GM23338 (cell line): Measurements from ENCODE around the gene FCRL3. TPM values are rescaled to one million over a fixed set of nuclear protein-coding genes. Genes with fewer than 3 reads are reported as not detected.
"Not testable (repeated sequence)": the region's sequence is repeated elsewhere in the genome, so short reads cannot be mapped to it uniquely, and the experiment has no call there.

Experiments
- ATAC-seq: fragments of 200-7000 bp; cut with Tn5 transposase; 3 replicates; pipeline ENCODE4 v1.9.1; 2020
- DNase-seq: peaks from one replicate; pipeline ENCODE4 v3.0.0-alpha.2; 2015; ENCODE audit warnings: low spot score
- H2AFZ ChIP-seq: fragments of 200-600 bp; sonication (generic); 2 replicates; pipeline ENCODE4 v1.8.0; 2016; ENCODE audit warnings: antibody characterized with exemption, mild to moderate bottlenecking, moderate library complexity
- H3F3A ChIP-seq: fragments of 200-600 bp; sonication (generic); replicated peaks from 2 replicates; pipeline ENCODE4 v1.8.0; 2017; ENCODE audit warnings: antibody characterized with exemption, mixed run types, low read depth
- H3K27ac ChIP-seq: fragments of 200-600 bp; sonication (generic); 2 replicates; pipeline ENCODE4 v1.6.1; 2016; ENCODE audit warnings: low read depth
- H3K27me3 ChIP-seq: fragments of 200-600 bp; sonication (generic); 2 replicates; pipeline ENCODE4 v1.8.0; 2016; ENCODE audit warnings: mild to moderate bottlenecking, mixed run types, moderate library complexity; ENCODE audit not compliant: insufficient read depth
- H3K36me3 ChIP-seq: fragments of 200-600 bp; sonication (generic); 2 replicates; pipeline ENCODE4 v1.8.0; 2016; ENCODE audit warnings: mild to moderate bottlenecking; ENCODE audit not compliant: insufficient read depth
- H3K4me1 ChIP-seq: fragments of 200-600 bp; sonication (generic); 2 replicates; pipeline ENCODE4 v1.8.0; 2016; ENCODE audit warnings: mild to moderate bottlenecking, moderate library complexity; ENCODE audit not compliant: insufficient read depth
- H3K4me2 ChIP-seq: fragments of 200-600 bp; sonication (generic); 2 replicates; pipeline ENCODE4 v1.7.1; 2017; ENCODE audit warnings: mixed run types
- H3K4me3 ChIP-seq: fragments of 200-600 bp; sonication (generic); 2 replicates; pipeline ENCODE4 v1.6.1; 2016; ENCODE audit warnings: mixed run types
- H3K79me2 ChIP-seq: fragments of 200-600 bp; sonication (generic); replicated peaks from 2 replicates; pipeline ENCODE4 v1.8.0; 2017; ENCODE audit warnings: mild to moderate bottlenecking; ENCODE audit not compliant: insufficient read depth
- H3K9me2 ChIP-seq: fragments of 200-600 bp; sonication (generic); 2 replicates; pipeline ENCODE4 v1.8.0; 2017; ENCODE audit not compliant: insufficient read depth
- H4K20me1 ChIP-seq: fragments of 200-600 bp; sonication (generic); replicated peaks from 2 replicates; pipeline ENCODE4 v1.8.0; 2017; ENCODE audit warnings: mild to moderate bottlenecking; ENCODE audit not compliant: insufficient read depth
- H3K27ac Mint-ChIP-seq: 2 replicates; pipeline ENCODE4 v1.8.0; 2020; ENCODE audit warnings: inconsistent platforms, mild to moderate bottlenecking, moderate library complexity, mixed read lengths
- H3K27me3 Mint-ChIP-seq: 3 replicates; pipeline ENCODE4 v1.8.0; 2022; ENCODE audit warnings: low read depth, mild to moderate bottlenecking, moderate library complexity, mixed read lengths, inconsistent platforms; ENCODE audit not compliant: insufficient read depth, poor library complexity
- H3K36me3 Mint-ChIP-seq: 3 replicates; pipeline ENCODE4 v1.8.0; 2021; ENCODE audit warnings: low read depth, mild to moderate bottlenecking, inconsistent platforms, moderate library complexity, mixed read lengths
- H3K4me1 Mint-ChIP-seq: 3 replicates; pipeline ENCODE4 v1.8.0; 2020; ENCODE audit warnings: mild to moderate bottlenecking, inconsistent platforms, mixed read lengths
- H3K4me3 Mint-ChIP-seq: 3 replicates; pipeline ENCODE4 v1.8.0; 2021; ENCODE audit warnings: moderate library complexity, mild to moderate bottlenecking, inconsistent platforms, mixed read lengths
- H3K9me3 Mint-ChIP-seq: 3 replicates; pipeline ENCODE4 v1.8.0; 2020; ENCODE audit warnings: moderate library complexity, mild to moderate bottlenecking, inconsistent platforms, mixed read lengths
- CREB1 ChIP-seq: fragments of 250-450 bp; sonication (Bioruptor Pico); IDR thresholded peaks from 2 replicates; pipeline ENCODE4 v1.5.0; 2020; ENCODE audit warnings: low read depth, mild to moderate bottlenecking, moderate library complexity
- CTCF ChIP-seq, 2 experiments: fragments of 200-600 bp in 1 of 2; sonication (generic) in 1 of 2; conservative IDR thresholded peaks; 2 replicates each; pipeline versions ENCODE4 v1.5.1 to v1.6.1; 2016 to 2017; ENCODE audit warnings: antibody characterized with exemption in 2 of 2, low read depth in 2 of 2, mild to moderate bottlenecking in 2 of 2, moderate library complexity in 1 of 2
- ZNF114 ChIP-seq: fragments of 250-450 bp; sonication (Bioruptor Pico); IDR thresholded peaks from 2 replicates; pipeline ENCODE4 v1.5.0; 2020; ENCODE audit warnings: mild to moderate bottlenecking, moderate library complexity
- ZNF331 ChIP-seq: fragments of 250-450 bp; sonication (Bioruptor Pico); IDR thresholded peaks from 2 replicates; pipeline ENCODE4 v1.5.0; 2020; ENCODE audit warnings: low read depth, mild to moderate bottlenecking, moderate library complexity
- polyA plus RNA-seq: library from polyadenylated mRNA; unstranded; fragments of >200 nt; fragmentation: Nextera tagmentation; extraction: Ambion mirVana; gene quantifications from 2 replicates; pipeline ENCODE4 v1.2.1, GENCODE V29; 2016
- total RNA-seq: library from RNA; depleted of rRNA; stranded (reverse); fragments of >200 nt; shearing (Covaris generic); gene quantifications from 2 replicates; pipeline ENCODE4 v1.2.3, GENCODE V29; 2014
- TF ChIP-seq, protein P1 (sequence below): fragments of 250-450 bp; sonication (Bioruptor Pico); IDR thresholded peaks from 2 replicates; pipeline ENCODE4 v1.5.0; 2020; ENCODE audit warnings: mild to moderate bottlenecking, moderate library complexity
- TF ChIP-seq, protein P2 (sequence below): IDR thresholded peaks from 2 replicates; pipeline ENCODE4 v1.6.1; 2016; ENCODE audit warnings: antibody characterized with exemption

FCRL3 gene
- total and polyA plus RNA-seq, 2 experiments from 2014 or later, result not detected

GRCh38 chr1:157748262-157748817 is 47.8 kb upstream of the FCRL3 start (continued):
- TF ChIP-seq, protein P1, sequence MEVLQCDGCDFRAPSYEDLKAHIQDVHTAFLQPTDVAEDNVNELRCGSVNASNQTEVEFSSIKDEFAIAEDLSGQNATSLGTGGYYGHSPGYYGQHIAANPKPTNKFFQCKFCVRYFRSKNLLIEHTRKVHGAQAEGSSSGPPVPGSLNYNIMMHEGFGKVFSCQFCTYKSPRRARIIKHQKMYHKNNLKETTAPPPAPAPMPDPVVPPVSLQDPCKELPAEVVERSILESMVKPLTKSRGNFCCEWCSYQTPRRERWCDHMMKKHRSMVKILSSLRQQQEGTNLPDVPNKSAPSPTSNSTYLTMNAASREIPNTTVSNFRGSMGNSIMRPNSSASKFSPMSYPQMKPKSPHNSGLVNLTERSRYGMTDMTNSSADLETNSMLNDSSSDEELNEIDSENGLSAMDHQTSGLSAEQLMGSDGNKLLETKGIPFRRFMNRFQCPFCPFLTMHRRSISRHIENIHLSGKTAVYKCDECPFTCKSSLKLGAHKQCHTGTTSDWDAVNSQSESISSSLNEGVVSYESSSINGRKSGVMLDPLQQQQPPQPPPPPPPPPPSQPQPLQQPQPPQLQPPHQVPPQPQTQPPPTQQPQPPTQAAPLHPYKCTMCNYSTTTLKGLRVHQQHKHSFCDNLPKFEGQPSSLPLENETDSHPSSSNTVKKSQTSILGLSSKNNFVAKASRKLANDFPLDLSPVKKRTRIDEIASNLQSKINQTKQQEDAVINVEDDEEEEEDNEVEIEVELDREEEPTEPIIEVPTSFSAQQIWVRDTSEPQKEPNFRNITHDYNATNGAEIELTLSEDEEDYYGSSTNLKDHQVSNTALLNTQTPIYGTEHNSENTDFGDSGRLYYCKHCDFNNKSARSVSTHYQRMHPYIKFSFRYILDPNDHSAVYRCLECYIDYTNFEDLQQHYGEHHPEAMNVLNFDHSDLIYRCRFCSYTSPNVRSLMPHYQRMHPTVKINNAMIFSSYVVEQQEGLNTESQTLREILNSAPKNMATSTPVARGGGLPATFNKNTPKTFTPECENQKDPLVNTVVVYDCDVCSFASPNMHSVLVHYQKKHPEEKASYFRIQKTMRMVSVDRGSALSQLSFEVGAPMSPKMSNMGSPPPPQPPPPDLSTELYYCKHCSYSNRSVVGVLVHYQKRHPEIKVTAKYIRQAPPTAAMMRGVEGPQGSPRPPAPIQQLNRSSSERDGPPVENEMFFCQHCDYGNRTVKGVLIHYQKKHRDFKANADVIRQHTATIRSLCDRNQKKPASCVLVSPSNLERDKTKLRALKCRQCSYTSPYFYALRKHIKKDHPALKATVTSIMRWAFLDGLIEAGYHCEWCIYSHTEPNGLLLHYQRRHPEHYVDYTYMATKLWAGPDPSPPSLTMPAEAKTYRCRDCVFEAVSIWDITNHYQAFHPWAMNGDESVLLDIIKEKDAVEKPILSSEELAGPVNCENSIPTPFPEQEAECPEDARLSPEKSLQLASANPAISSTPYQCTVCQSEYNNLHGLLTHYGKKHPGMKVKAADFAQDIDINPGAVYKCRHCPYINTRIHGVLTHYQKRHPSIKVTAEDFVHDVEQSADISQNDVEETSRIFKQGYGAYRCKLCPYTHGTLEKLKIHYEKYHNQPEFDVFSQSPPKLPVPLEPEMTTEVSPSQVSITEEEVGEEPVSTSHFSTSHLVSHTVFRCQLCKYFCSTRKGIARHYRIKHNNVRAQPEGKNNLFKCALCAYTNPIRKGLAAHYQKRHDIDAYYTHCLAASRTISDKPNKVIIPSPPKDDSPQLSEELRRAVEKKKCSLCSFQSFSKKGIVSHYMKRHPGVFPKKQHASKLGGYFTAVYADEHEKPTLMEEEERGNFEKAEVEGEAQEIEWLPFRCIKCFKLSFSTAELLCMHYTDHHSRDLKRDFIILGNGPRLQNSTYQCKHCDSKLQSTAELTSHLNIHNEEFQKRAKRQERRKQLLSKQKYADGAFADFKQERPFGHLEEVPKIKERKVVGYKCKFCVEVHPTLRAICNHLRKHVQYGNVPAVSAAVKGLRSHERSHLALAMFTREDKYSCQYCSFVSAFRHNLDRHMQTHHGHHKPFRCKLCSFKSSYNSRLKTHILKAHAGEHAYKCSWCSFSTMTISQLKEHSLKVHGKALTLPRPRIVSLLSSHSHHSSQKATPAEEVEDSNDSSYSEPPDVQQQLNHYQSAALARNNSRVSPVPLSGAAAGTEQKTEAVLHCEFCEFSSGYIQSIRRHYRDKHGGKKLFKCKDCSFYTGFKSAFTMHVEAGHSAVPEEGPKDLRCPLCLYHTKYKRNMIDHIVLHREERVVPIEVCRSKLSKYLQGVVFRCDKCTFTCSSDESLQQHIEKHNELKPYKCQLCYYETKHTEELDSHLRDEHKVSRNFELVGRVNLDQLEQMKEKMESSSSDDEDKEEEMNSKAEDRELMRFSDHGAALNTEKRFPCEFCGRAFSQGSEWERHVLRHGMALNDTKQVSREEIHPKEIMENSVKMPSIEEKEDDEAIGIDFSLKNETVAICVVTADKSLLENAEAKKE (CRISPR knock-in tag), result no peak
- TF ChIP-seq ZNF331 (CRISPR knock-in tag) (no peak), ZNF114 (CRISPR knock-in tag) (no peak), CREB1 (CRISPR knock-in tag) (no peak)
- TF ChIP-seq, protein P2, sequence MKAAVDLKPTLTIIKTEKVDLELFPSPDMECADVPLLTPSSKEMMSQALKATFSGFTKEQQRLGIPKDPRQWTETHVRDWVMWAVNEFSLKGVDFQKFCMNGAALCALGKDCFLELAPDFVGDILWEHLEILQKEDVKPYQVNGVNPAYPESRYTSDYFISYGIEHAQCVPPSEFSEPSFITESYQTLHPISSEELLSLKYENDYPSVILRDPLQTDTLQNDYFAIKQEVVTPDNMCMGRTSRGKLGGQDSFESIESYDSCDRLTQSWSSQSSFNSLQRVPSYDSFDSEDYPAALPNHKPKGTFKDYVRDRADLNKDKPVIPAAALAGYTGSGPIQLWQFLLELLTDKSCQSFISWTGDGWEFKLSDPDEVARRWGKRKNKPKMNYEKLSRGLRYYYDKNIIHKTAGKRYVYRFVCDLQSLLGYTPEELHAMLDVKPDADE, result no peak

GRCh38 chr1:157739229-157739901 is 38.8 kb upstream of the FCRL3 start:
- H3K4me3 Mint-ChIP-seq, result no peak overlapping the region
- Histone ChIP-seq H3K9me2 (0 out of 2 replicates have a peak, but pooled peaks cover 5% of the 10 kb centered on the region), H3F3A (no peaks in the 10 kb centered on the region), H3K4me1 (no peaks in the 10 kb centered on the region), H3K79me2 (no peaks in the 10 kb centered on the region), H3K4me3 (no peak overlapping the region), H3K36me3 (no peaks in the 10 kb centered on the region), H3K4me2 (no peak overlapping the region), H2AFZ (0 out of 2 replicates have a peak overlapping the region, but pooled peaks have one; percentile 25), H4K20me1 (no peaks in the 10 kb centered on the region), H3K27ac (no peak overlapping the region), H3K27me3 (no peaks in the 10 kb centered on the region)
- H3K27me3 Mint-ChIP-seq, result peaks cover 5% of the 10 kb centered on the region
- H3K4me1 Mint-ChIP-seq, result no peaks in the 10 kb centered on the region
- peak; percentile 21 for DNase-seq
- no peaks in the 10 kb centered on the region for H3K9me3 Mint-ChIP-seq
- H3K36me3 Mint-ChIP-seq, result no peaks in the 10 kb centered on the region
- peak; percentile 63 for ATAC-seq
- H3K27ac Mint-ChIP-seq, result no peak overlapping the region
- no peak for TF ChIP-seq CREB1 (CRISPR knock-in tag)
- TF ChIP-seq CTCF (conservative IDR thresholded peaks at IDR 0.05; ENCODE audit: low read depth in 2 of 2), result peak; percentile 21 to 61; a peak in 3 of 4 replicates

- not testable (repeated sequence) for H3K27ac ChIP-seq, H3K36me3 ChIP-seq, H3K9me2 ChIP-seq, H3K4me3 ChIP-seq, H3K27ac Mint-ChIP-seq, H4K20me1 ChIP-seq, H3K4me1 Mint-ChIP-seq, DNase-seq, H3K9me3 Mint-ChIP-seq, H3K4me2 ChIP-seq, H3K79me2 ChIP-seq, H3K27me3 Mint-ChIP-seq, ATAC-seq, H2AFZ ChIP-seq, H3K4me3 Mint-ChIP-seq, H3K36me3 Mint-ChIP-seq, H3K4me1 ChIP-seq, H3K27me3 ChIP-seq, H3F3A ChIP-seq
Observed at GRCh38 chr1:157735991-157736390, 35.4 kb upstream of the FCRL3 start.
